ENCODE data around the gene CCDC89. TPM values are rescaled to one million over a fixed set of nuclear protein-coding genes. Genes with fewer than 3 reads are reported as not detected.
"Not testable (repeated sequence)": the region's sequence is repeated elsewhere in the genome, so short reads cannot be mapped to it uniquely, and the experiment has no call there.

Gene CCDC89
- total and polyA plus RNA-seq, 2 of the 4 experiments (the other 2 are of a cell fraction): 4.0 to 7.9 TPM

DNA sequence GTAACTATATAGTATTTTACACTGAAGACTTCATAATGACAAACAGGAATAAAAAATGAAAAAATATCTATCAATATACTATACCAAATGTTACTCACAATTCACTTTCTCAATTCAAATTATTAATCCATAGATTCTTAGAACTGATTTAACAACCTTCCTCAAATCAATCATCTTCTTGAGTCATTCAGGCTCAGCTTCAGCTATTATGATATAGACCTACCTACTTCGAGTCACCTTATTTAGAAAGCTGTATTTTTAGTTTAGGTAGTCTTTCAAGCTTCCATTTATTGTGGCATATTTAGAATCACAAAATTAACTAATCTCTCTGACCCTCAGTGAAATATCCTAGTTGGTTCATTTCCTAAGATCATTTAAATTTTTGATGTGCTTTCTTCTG, 29.2 kb downstream of the CCDC89 start:
- no peak overlapping the region for H3K18ac ChIP-seq (ENCODE audit: low read depth, low read length)
- no peak for ATAC-seq (ENCODE audit: low read depth)
- H2BK20ac ChIP-seq (ENCODE audit: low read depth, low read length): no peak overlapping the region
- H4K5ac ChIP-seq (ENCODE audit: low read depth, low read length): no peak overlapping the region
- H3K14ac ChIP-seq (replicated peaks; ENCODE audit: low read depth, low read length): no peak overlapping the region
- no peak overlapping the region for H3K4ac ChIP-seq (ENCODE audit: low read depth, low read length)
- H3K79me1 ChIP-seq (ENCODE audit: low read depth in 1 of 2, low read length in 2 of 2): peaks cover 0 to 27% of the 10 kb centered on the region in 2 experiments; a peak in 3 of 4 replicates
- peaks cover 6% of the 10 kb centered on the region for H3K36me3 ChIP-seq (ENCODE audit: control insufficient read depth, insufficient read depth, low read length)
- H3K27ac ChIP-seq (ENCODE audit: insufficient read depth, low read length): no peak overlapping the region
- POLR2A ChIA-PET (ENCODE audit: unreplicated experiment): no interaction called here
- no peak overlapping the region for H3K56ac ChIP-seq (ENCODE audit: extremely low read depth, insufficient read depth, low read length)
- in situ Hi-C loops (cut with MboI; ENCODE audit: low sequenced_read_pairs) (no loop called here), intact Hi-C loops (cut with micrococcal nuclease) (no loop called here), dilution Hi-C loops (cut with HindIII; ENCODE audit: low sequenced_read_pairs, unreplicated experiment) (no loop called here)
- no peak overlapping the region for H3K4me3 ChIP-seq (ENCODE audit: insufficient read depth, low read depth, low read length)
- CTCF ChIA-PET: no interaction called here
- H3K9ac ChIP-seq (ENCODE audit: low read depth, low read length): no peak overlapping the region
- TF ChIP-seq MAFK (IDR thresholded peaks at IDR 0.05; ENCODE audit: low read depth, low read length) (no peak), NFE2L2 (IDR thresholded peaks at IDR 0.05; ENCODE audit: low read depth, low read length) (no peak), CEBPB (IDR thresholded peaks at IDR 0.05; ENCODE audit: low read depth, low read length) (no peak), MXI1 (IDR thresholded peaks at IDR 0.05; ENCODE audit: borderline replicate concordance, low read depth, low read length) (no peak), POLR2A (IDR thresholded peaks at IDR 0.05; ENCODE audit: low read depth, low read length) (no peak), CHD1 (IDR thresholded peaks at IDR 0.05; ENCODE audit: low read depth, low read length) (no peak), RCOR1 (IDR thresholded peaks at IDR 0.05; ENCODE audit: insufficient replicate concordance, low read length) (no peak), BHLHE40 (IDR thresholded peaks at IDR 0.05; ENCODE audit: low read depth, low read length) (no peak), FOS (IDR thresholded peaks at IDR 0.05; ENCODE audit: low read depth, low read length) (no peak)
- TF ChIP-seq, protein P1, sequence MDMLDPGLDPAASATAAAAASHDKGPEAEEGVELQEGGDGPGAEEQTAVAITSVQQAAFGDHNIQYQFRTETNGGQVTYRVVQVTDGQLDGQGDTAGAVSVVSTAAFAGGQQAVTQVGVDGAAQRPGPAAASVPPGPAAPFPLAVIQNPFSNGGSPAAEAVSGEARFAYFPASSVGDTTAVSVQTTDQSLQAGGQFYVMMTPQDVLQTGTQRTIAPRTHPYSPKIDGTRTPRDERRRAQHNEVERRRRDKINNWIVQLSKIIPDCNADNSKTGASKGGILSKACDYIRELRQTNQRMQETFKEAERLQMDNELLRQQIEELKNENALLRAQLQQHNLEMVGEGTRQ (IDR thresholded peaks at IDR 0.05; ENCODE audit: low read depth, low read length): no peak
- no peak overlapping the region for H2AFZ ChIP-seq (replicated peaks; ENCODE audit: low read length, poor library complexity)
- H3K4me1 ChIP-seq (ENCODE audit: control insufficient read depth, insufficient read depth, low read length): no peaks in the 10 kb centered on the region
- H2BK120ac ChIP-seq (ENCODE audit: low read depth, low read length): no peak overlapping the region
- no peak overlapping the region for H2BK5ac ChIP-seq (ENCODE audit: low read depth, low read length, poor library complexity, severe bottlenecking)
- no peak overlapping the region for H2AK5ac ChIP-seq (ENCODE audit: low read depth, low read length)
- H3K9me1 ChIP-seq (ENCODE audit: insufficient read depth, low read length): no peaks in the 10 kb centered on the region
- no CpG with 5 or more reads among the region's 1 CpG for WGBS, 2 experiments (ENCODE audit: extremely low coverage in 2 of 2, insufficient read length in 1 of 2)
- H3K23ac ChIP-seq (ENCODE audit: low read depth, low read length): no peak overlapping the region
- DNase-seq: no peak
- BruUV-seq (replicated peaks): no TSS peak
- no peak overlapping the region for H4K8ac ChIP-seq (ENCODE audit: low read depth in 2 of 2, low read length in 2 of 2)
- H4K91ac ChIP-seq (ENCODE audit: insufficient read depth, low read depth, low read length): no peak overlapping the region
- H3K9me3 ChIP-seq (ENCODE audit: control insufficient read depth, insufficient read depth, low read length): no peaks in the 10 kb centered on the region
- peaks cover 24% of the 10 kb centered on the region; the same call in 1 of the 2 replicates for H4K20me1 ChIP-seq (ENCODE audit: insufficient read depth, low read length)
- H2BK15ac ChIP-seq (ENCODE audit: low read depth, low read length): no peak overlapping the region
- H3K27me3 ChIP-seq (ENCODE audit: control insufficient read depth, insufficient read depth, low read length): no peaks in the 10 kb centered on the region
- no peak overlapping the region for H2AK9ac ChIP-seq (replicated peaks; ENCODE audit: low read depth, low read length, poor library complexity)
- H3K4me2 ChIP-seq (ENCODE audit: low read depth, low read length): no peak overlapping the region

DNA sequence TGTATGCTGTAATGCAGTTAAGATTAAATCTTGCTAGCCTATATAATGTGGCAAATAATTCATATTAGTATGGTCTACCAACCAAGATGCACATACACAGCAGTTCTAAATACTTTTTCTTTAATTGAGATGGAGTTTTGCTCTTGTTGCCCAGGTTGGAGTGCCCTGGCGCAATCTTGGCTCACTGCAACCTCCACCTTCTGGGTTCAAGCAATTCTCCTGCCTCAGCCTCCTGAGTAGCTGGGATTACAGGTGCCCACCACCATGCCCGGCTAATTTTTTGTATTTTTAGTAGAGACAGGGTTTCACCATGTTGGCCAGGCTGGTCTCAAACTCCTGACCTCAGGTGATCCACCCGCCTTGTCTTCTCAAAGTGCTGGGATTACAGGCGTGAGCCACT, 31.7 kb downstream of the CCDC89 start:
- H3K27ac ChIP-seq (ENCODE audit: insufficient read depth, low read length); H3K4me2 ChIP-seq (ENCODE audit: low read depth, low read length); H3K4me1 ChIP-seq (ENCODE audit: control insufficient read depth, insufficient read depth, low read length); H3K4me3 ChIP-seq (ENCODE audit: insufficient read depth, low read depth, low read length); dilution Hi-C loops (cut with HindIII; ENCODE audit: low sequenced_read_pairs, unreplicated experiment); H2BK15ac ChIP-seq (ENCODE audit: low read depth, low read length); H4K5ac ChIP-seq (ENCODE audit: low read depth, low read length); H2BK20ac ChIP-seq (ENCODE audit: low read depth, low read length); H2AK9ac ChIP-seq (replicated peaks; ENCODE audit: low read depth, low read length, poor library complexity); H4K91ac ChIP-seq (ENCODE audit: insufficient read depth, low read depth, low read length); H3K18ac ChIP-seq (ENCODE audit: low read depth, low read length); in situ Hi-C loops (cut with MboI; ENCODE audit: low sequenced_read_pairs); H2AFZ ChIP-seq (replicated peaks; ENCODE audit: low read length, poor library complexity); H2BK5ac ChIP-seq (ENCODE audit: low read depth, low read length, poor library complexity, severe bottlenecking); CTCF ChIA-PET; intact Hi-C loops (cut with micrococcal nuclease); H3K27me3 ChIP-seq (ENCODE audit: control insufficient read depth, insufficient read depth, low read length); H3K36me3 ChIP-seq (ENCODE audit: control insufficient read depth, insufficient read depth, low read length); H3K14ac ChIP-seq (replicated peaks; ENCODE audit: low read depth, low read length); H3K9ac ChIP-seq (ENCODE audit: low read depth, low read length); H3K4ac ChIP-seq (ENCODE audit: low read depth, low read length); H3K56ac ChIP-seq (ENCODE audit: extremely low read depth, insufficient read depth, low read length); H4K8ac ChIP-seq (ENCODE audit: low read depth in 2 of 2, low read length in 2 of 2); H3K23ac ChIP-seq (ENCODE audit: low read depth, low read length); H2BK120ac ChIP-seq (ENCODE audit: low read depth, low read length); H2AK5ac ChIP-seq (ENCODE audit: low read depth, low read length); ATAC-seq (ENCODE audit: low read depth); H3K9me3 ChIP-seq (ENCODE audit: control insufficient read depth, insufficient read depth, low read length); H3K9me1 ChIP-seq (ENCODE audit: insufficient read depth, low read length); DNase-seq; BruUV-seq (replicated peaks): not testable (repeated sequence)
- POLR2A ChIA-PET (ENCODE audit: unreplicated experiment): interaction anchor here (0.9 kb wide), 1 partner anchor 26 kb away, joined by 4 read pairs; the partner anchor contains the start of gene TMEM126B
- Histone ChIP-seq H3K79me1 (ENCODE audit: low read depth in 1 of 2, low read length in 2 of 2) (peaks cover 3 to 42% of the 10 kb centered on the region in 2 experiments; a peak in 3 of 4 replicates), H4K20me1 (ENCODE audit: insufficient read depth, low read length) (peaks cover 15% of the 10 kb centered on the region; the same call in 1 of the 2 replicates)
- WGBS, 2 experiments (ENCODE audit: extremely low coverage in 2 of 2, insufficient read length in 1 of 2): no CpG with 5 or more reads among the region's 4 CpGs

All from IMR-90 (cell line).